Left ventricle myocardium inferior (tissue), 1 donor: ENCODE results near the gene CCR9. TPM values are rescaled to one million over a fixed set of nuclear protein-coding genes. Genes with fewer than 3 reads are reported as not detected.

Experiments
- DNase-seq: peaks from one replicate; pipeline ENCODE4 v3.0.0-alpha.2; 2020
- H3K27ac ChIP-seq: fragments of 200-600 bp; replicated peaks from 2 replicates; pipeline ENCODE4 v1.8.0; 2021
- H3K27me3 ChIP-seq: fragments of 200-600 bp; 2 replicates; pipeline ENCODE4 v1.8.0; 2021; ENCODE audit warnings: low read depth
- H3K36me3 ChIP-seq: fragments of 200-600 bp; 2 replicates; pipeline ENCODE4 v1.8.0; 2021
- H3K4me1 ChIP-seq: fragments of 200-600 bp; 2 replicates; pipeline ENCODE4 v1.8.0; 2021
- H3K4me3 ChIP-seq: fragments of 200-600 bp; 2 replicates; pipeline ENCODE4 v1.8.0; 2021; ENCODE audit warnings: mild to moderate bottlenecking, moderate library complexity
- H3K9me3 ChIP-seq: fragments of 200-600 bp; replicated peaks from 2 replicates; pipeline ENCODE4 v1.8.0; 2021
- intact Hi-C: fragments of 100-400 bp; cut with micrococcal nuclease; formaldehyde crosslinking; loops from one replicate; pipeline ENCODE4 v1.11.0; 2022
- total RNA-seq: library from RNA; stranded (reverse); fragmentation: NEBNext Ultra II Directional; extraction: Animal tissue kit (Norgen Biotek cat#: 25700); gene quantifications from one replicate; pipeline ENCODE4 v1.2.1, GENCODE V29; 2021
- TF ChIP-seq, protein P1 (sequence below): fragments of 200-600 bp; IDR thresholded peaks from 2 replicates; pipeline ENCODE4 v1.8.0; 2021; ENCODE audit warnings: antibody characterized with exemption, mild to moderate bottlenecking, borderline replicate concordance
- donor health status: DM: no; HTN: yes; CAD: no; lungs with severe emphysema.

The CCR9 gene
- total RNA-seq, 1 donor from 2014 or later = not detected

DNA sequence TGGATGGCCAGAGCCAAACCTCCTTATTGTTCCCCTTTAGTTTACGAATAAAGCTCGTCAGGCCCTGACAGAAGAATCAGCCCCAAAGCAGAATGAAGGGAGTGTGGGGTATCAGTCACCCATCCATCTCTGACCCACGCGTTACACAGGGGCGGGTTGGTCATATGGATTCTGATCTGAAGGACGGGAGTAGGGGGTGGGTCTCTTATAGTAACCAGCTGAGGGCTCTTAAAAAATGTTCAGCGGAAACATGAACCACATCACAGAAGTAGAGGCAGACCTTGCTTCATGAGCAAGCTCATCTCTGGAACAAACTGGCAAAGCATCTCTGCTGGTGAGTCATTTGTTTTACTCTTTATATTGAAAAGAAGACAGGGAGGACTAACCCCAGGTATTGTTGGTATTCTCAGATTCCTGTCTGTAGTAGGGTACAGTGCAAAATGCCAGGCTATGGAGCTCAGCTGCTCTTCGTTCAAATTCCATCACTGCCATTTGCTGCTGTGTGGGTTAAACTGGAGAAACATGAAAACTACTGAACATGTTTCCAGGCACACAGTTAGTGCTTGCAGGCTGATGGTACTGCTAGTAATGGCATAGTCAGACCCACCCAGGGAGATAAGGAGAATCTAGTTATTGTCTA, 57.0 kb downstream of the CCR9 start, which contains the start of gene CXCR6:
CXCR6 (plus strand) TSS at position 258 of the 640 bp plus-strand sequence. CDS start 3,018 bp downstream, outside the sequence.
- TF ChIP-seq, protein P1, sequence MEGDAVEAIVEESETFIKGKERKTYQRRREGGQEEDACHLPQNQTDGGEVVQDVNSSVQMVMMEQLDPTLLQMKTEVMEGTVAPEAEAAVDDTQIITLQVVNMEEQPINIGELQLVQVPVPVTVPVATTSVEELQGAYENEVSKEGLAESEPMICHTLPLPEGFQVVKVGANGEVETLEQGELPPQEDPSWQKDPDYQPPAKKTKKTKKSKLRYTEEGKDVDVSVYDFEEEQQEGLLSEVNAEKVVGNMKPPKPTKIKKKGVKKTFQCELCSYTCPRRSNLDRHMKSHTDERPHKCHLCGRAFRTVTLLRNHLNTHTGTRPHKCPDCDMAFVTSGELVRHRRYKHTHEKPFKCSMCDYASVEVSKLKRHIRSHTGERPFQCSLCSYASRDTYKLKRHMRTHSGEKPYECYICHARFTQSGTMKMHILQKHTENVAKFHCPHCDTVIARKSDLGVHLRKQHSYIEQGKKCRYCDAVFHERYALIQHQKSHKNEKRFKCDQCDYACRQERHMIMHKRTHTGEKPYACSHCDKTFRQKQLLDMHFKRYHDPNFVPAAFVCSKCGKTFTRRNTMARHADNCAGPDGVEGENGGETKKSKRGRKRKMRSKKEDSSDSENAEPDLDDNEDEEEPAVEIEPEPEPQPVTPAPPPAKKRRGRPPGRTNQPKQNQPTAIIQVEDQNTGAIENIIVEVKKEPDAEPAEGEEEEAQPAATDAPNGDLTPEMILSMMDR = no peak
- Histone ChIP-seq H3K4me3 (no peak within 1 kb of the TSS), H3K36me3 (peaks cover 39% of the 10 kb centered on the region), H3K27me3 (no peaks in the 10 kb centered on the region), H3K27ac (peak within 1 kb of the TSS; percentile 42), H3K4me1 (peaks cover 53% of the 10 kb centered on the region), H3K9me3 (no peaks in the 10 kb centered on the region)
- DNase-seq = no peak
- intact Hi-C loops = no loop called here

DNA sequence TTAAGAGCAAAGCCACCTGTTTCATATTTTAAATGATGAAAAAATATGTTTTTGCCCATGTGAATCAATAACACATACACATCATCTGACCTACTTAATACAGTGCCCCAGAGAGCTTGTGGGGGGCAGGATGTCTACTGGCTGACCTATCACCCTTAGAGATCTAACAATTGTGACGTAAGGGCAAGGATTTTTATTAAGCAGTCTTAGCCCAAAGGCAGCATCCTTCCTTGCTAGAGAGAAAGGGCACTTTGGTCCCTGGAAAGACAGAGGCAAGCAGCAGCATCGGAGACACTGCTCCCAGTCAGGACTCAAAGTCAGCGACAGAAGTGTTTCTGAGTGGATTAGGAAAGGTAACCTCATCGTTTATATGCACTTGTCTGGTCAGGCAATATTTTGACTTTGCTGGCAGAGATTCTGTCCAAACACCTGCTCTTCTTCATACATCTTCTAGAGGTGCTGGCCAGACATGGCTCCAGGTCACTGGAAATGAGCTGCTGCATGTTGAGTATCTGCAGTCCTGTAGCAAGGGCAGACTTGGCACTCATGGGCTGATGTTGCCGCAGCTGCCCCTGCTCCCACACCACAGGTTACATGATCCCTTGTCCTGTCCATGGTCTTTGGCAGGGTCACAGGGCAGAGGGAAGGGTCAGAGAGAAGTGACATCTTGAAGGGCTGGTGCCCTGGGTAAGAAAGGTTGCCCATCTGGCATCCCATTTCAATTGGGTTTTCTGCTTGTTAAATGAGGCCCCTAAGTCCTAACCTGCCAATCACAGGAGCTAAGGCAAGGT, 58.7 kb downstream of the CCR9 start:
- peaks cover 43% of the 10 kb centered on the region for H3K4me1 ChIP-seq
- H3K27ac ChIP-seq = no peak overlapping the region
- TF ChIP-seq, protein P1 = no peak
- peaks cover 56% of the 10 kb centered on the region for H3K36me3 ChIP-seq
- no peaks in the 10 kb centered on the region for H3K9me3 ChIP-seq
- H3K4me3 ChIP-seq = no peak overlapping the region
- intact Hi-C loops = no loop called here
- no peaks in the 10 kb centered on the region for H3K27me3 ChIP-seq
- DNase-seq = no peak

DNA sequence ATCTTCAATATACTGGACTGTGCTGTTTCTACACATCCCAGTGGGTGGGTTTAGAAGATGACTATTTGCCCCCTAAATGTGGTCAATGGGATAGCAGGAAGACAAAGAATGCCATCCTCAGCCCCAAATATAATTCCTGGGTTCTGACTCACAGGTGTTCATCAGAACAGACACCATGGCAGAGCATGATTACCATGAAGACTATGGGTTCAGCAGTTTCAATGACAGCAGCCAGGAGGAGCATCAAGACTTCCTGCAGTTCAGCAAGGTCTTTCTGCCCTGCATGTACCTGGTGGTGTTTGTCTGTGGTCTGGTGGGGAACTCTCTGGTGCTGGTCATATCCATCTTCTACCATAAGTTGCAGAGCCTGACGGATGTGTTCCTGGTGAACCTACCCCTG, 60.0 kb downstream of the CCR9 start:
- TF ChIP-seq, protein P1 = no peak
- Histone ChIP-seq H3K4me3 (no peak overlapping the region), H3K36me3 (peaks cover 68% of the 10 kb centered on the region), H3K27ac (peak overlapping the region; percentile 59), H3K9me3 (no peaks in the 10 kb centered on the region), H3K4me1 (peaks cover 47% of the 10 kb centered on the region), H3K27me3 (no peaks in the 10 kb centered on the region)
- no peak for DNase-seq
- intact Hi-C loops = no loop called here

DNA sequence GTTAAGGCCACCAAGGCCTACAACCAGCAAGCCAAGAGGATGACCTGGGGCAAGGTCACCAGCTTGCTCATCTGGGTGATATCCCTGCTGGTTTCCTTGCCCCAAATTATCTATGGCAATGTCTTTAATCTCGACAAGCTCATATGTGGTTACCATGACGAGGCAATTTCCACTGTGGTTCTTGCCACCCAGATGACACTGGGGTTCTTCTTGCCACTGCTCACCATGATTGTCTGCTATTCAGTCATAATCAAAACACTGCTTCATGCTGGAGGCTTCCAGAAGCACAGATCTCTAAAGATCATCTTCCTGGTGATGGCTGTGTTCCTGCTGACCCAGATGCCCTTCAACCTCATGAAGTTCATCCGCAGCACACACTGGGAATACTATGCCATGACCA, 60.5 kb downstream of the CCR9 start:
- no peaks in the 10 kb centered on the region for H3K9me3 ChIP-seq
- no peaks in the 10 kb centered on the region for H3K27me3 ChIP-seq
- H3K4me3 ChIP-seq = no peak overlapping the region
- peaks cover 49% of the 10 kb centered on the region for H3K4me1 ChIP-seq
- no peak for DNase-seq
- TF ChIP-seq, protein P1 = no peak
- peaks cover 74% of the 10 kb centered on the region for H3K36me3 ChIP-seq
- intact Hi-C loops = no loop called here
- H3K27ac ChIP-seq = peak overlapping the region; percentile 59

DNA sequence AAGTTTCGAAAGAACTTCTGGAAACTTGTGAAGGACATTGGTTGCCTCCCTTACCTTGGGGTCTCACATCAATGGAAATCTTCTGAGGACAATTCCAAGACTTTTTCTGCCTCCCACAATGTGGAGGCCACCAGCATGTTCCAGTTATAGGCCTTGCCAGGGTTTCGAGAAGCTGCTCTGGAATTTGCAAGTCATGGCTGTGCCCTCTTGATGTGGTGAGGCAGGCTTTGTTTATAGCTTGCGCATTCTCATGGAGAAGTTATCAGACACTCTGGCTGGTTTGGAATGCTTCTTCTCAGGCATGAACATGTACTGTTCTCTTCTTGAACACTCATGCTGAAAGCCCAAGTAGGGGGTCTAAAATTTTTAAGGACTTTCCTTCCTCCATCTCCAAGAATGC, 61.0 kb downstream of the CCR9 start:
- no peak for DNase-seq
- Histone ChIP-seq H3K4me3 (no peak overlapping the region), H3K9me3 (no peaks in the 10 kb centered on the region), H3K4me1 (peaks cover 49% of the 10 kb centered on the region), H3K36me3 (peaks cover 79% of the 10 kb centered on the region), H3K27me3 (no peaks in the 10 kb centered on the region), H3K27ac (peak overlapping the region; percentile 59)
- intact Hi-C loops = no loop called here
- TF ChIP-seq, protein P1 = no peak
